ENCODE results near the gene TIMM8A. TPM values are rescaled to one million over a fixed set of nuclear protein-coding genes. Genes with fewer than 3 reads are reported as not detected.
"Not testable (repeated sequence)": the region's sequence is repeated elsewhere in the genome, so short reads cannot be mapped to it uniquely, and the experiment has no call there.

The TIMM8A gene
- total RNA-seq, 1 donor from 2014 or later = 2.4 TPM

- peak; percentile 14 for DNase-seq
These were observed 8.7 kb upstream of the TIMM8A start for GRCh38 chrX:101357166-101357795.

- no peak for DNase-seq
These were observed 636 bp upstream of the TIMM8A start for GRCh38 chrX:101349193-101349562.

DNA sequence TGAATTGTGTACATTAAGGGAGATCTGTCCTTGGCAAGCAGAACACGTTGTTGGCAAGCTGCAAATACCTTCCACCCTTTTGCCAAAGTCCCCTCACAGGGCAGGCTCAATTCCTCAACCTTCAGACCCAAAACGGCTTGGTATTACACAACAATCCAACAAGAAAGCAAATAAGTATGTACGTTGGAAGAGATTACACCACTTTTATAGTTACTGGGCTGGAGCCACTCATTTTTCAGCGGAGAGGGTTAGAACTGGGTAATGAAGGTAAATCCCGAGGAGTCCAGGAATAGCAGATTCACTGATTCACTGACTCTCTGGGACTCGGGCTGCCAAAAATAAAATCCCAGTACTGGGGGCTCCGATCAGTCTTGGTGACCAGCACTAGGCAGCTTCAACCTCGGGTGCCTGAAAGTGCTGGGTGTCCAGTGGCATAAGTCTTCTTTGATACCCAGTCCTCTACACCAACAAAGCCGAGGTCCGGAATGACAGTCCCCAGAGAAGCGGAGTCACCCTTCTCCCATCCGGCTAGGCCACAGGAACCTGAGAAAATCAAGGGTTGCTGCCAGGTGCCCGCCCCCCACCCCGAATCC lies 587 bp downstream of the TIMM8A start:
- peak; percentile 7 for DNase-seq

- no peak for DNase-seq
These were observed 10.7 kb downstream of the TIMM8A start for GRCh38 chrX:101337776-101338271.

DNA sequence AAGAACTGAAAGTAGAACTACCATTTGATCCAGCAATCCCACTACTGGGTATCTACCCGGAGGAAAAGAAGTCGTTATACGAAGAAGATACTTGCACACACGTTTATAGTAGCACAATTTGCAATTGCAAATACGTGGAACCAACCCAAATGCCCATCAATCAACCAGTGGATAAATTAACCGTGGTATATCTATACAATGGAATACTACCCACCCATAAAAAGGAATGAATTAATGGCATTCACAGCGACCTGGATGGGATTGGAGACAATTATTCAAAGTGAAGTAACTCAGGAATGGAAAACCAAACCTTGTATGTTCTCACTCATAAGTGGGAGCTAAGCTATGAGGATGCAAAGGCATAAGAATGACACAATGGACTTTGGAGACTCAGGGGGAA lies 14.2 kb downstream of the TIMM8A start:
- not testable (repeated sequence) for DNase-seq

DNA sequence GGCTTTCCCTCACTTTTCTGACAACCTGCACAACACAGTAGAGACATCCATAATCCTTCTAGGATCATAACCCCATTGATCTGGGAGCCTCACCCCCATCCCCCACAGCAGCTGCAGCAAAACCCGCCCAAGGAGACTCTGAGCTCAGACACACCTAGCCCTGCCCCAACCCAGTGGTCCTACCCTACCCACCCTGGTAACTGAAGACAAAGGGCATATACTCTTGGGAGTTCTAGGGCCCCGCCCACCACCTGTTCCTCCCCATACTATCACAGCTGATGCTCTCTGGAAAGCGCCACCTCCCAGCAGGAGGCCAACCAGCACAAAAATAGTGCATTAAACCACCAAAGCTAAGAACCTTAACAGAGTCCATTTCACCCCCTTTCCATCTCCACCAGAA lies 21.9 kb downstream of the TIMM8A start:
- DNase-seq = not testable (repeated sequence)

DNA sequence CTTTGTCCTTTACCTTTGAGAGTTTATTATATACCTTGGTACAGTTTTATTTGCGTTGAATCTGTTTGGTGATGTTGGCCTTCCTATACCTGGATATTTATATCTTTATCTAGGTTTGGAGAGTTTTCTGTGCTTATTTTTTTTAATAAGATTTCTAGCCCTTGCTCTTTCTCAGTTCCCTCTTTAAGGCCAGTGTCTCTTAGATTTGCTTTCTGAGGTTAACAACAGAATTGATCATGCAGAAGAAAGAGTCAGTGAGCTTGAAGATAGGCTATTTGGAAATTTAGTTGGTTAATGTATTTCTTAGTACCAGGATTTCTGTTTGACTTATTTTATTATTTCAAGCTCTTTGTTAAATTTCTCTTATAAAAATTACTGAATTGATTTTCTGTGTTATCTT lies 44.8 kb downstream of the TIMM8A start:
- no peak for DNase-seq

Other genes starting within 250 kb of the TIMM8A start
- 0.05 TPM in 1 of 2 replicates, not detected in the other for gene DRP2, start 129.0 kb downstream of the TIMM8A start, total RNA-seq
- gene TAF7L, start 57.4 kb downstream of the TIMM8A start, total RNA-seq = 0.23 TPM in 1 of 2 replicates, not detected in the other
- not detected in 2 replicates for gene BTK, start 37.4 kb upstream of the TIMM8A start, total RNA-seq
- gene RPL36A, start 42.3 kb upstream of the TIMM8A start, total RNA-seq = 660 and 938 TPM in 2 replicates
- 26.8 and 29.3 TPM in 2 replicates for gene GLA, start 59.2 kb upstream of the TIMM8A start, total RNA-seq
- 90.0 and 99.7 TPM in 2 replicates for gene HNRNPH2, start 59.5 kb upstream of the TIMM8A start, total RNA-seq
- 5.1 and 6.9 TPM in 2 replicates for gene ARMCX4, start 136.7 kb upstream of the TIMM8A start, total RNA-seq
- gene ARMCX1, start 201.8 kb upstream of the TIMM8A start, total RNA-seq = 38.3 and 46.1 TPM in 2 replicates

Data from dermis blood vessel endothelial cell (primary cell).